Stimulated activated CD4-positive, alpha-beta T cell treated with anti-CD3 and anti-CD28 coated beads, Interleukin-1b, Interleukin-23, amount 100 ng/mL, for 24 hours (primary cell): ENCODE data around the gene RXFP3.
"Not testable (repeated sequence)": the region's sequence is repeated elsewhere in the genome, so short reads cannot be mapped to it uniquely, and the experiment has no call there.

Source experiments
- DNase-seq, 4 experiments: peaks; one replicate each; pipeline ENCODE4 v3.0.0-alpha.2; 2020; ENCODE audit warnings: low read depth in 4 of 4, low spot score in 1 of 4

Gene RXFP3

GRCh38 chr5:33934176-33934575 is 2.0 kb upstream of the RXFP3 start:
- no peak for DNase-seq

- peak in 2 of 4 experiments; percentile 28 to 32 for DNase-seq
Observed at GRCh38 chr5:33936004-33936380, 194 bp upstream of the RXFP3 start.

GRCh38 chr5:33937017-33937706 is 976 bp downstream of the RXFP3 start:
- DNase-seq, result no peak

GRCh38 chr5:33937707-33938506 is 1.7 kb downstream of the RXFP3 start:
- DNase-seq, result no peak

- DNase-seq, result no peak
Observed at GRCh38 chr5:33938507-33938796, 2.3 kb downstream of the RXFP3 start.

GRCh38 chr5:33938881-33939280 is 2.7 kb downstream of the RXFP3 start:
- no peak for DNase-seq

GRCh38 chr5:33939556-33940262 is 3.5 kb downstream of the RXFP3 start:
- no peak for DNase-seq

- DNase-seq, result no peak
Observed at GRCh38 chr5:33941090-33941489, 4.9 kb downstream of the RXFP3 start.

- DNase-seq, result no peak
Observed at GRCh38 chr5:33944543-33945132, 8.5 kb downstream of the RXFP3 start.

- DNase-seq, result not testable (repeated sequence)
Observed at GRCh38 chr5:33952175-33952574, 16.0 kb downstream of the RXFP3 start.

- DNase-seq, result no peak
Observed at GRCh38 chr5:33957577-33958150, 21.5 kb downstream of the RXFP3 start.

- no peak for DNase-seq
Observed at GRCh38 chr5:33958176-33958575, 22.0 kb downstream of the RXFP3 start.

- DNase-seq, result no peak
Observed at GRCh38 chr5:33964132-33964700, 28.0 kb downstream of the RXFP3 start.

- DNase-seq, result no peak
Observed at GRCh38 chr5:33966805-33967204, 30.6 kb downstream of the RXFP3 start.

GRCh38 chr5:33968211-33969005 is 32.2 kb downstream of the RXFP3 start:
- DNase-seq, result no peak

GRCh38 chr5:33969572-33970452 is 33.6 kb downstream of the RXFP3 start:
- no peak for DNase-seq

- no peak for DNase-seq
Observed at GRCh38 chr5:33973271-33973670, 37.1 kb downstream of the RXFP3 start.

- DNase-seq, result no peak
Observed at GRCh38 chr5:33975852-33976251, 39.7 kb downstream of the RXFP3 start.

- no peak for DNase-seq
Observed at GRCh38 chr5:33976307-33976706, 40.1 kb downstream of the RXFP3 start.
